Activated B cell treated with CpG ODN at 0.5 μM for 24 hours (primary cell): Measurements from ENCODE around the gene ADM2. TPM values are rescaled to one million over a fixed set of nuclear protein-coding genes. Genes with fewer than 3 reads are reported as not detected.
A peak's percentile ranks its signal among the peaks of the same experiment; 100 is the strongest.

Source experiments
- ATAC-seq: fragments of 200-7000 bp; cut with Tn5 transposase; one replicate; pipeline ENCODE4 v1.10.0; 2021; ENCODE audit warnings: low read depth, mild to moderate bottlenecking, moderate library complexity
- CTCF ChIA-PET: fragments of 350-600 bp; sonication (Branson Sonifier 250); formaldehyde crosslinking; loops from one replicate; lab custom pipeline; 2021; ENCODE audit warnings: antibody characterized with exemption; lab: Charles Lee
- POLR2A ChIA-PET: fragments of 350-600 bp; sonication (Branson Sonifier 250); formaldehyde crosslinking; loops from one replicate; lab custom pipeline; 2021; ENCODE audit warnings: antibody characterized with exemption; lab: Charles Lee
- DNase-seq: peaks from one replicate; pipeline ENCODE4 v3.0.0; 2022
- H3K27ac Mint-ChIP-seq: one replicate; pipeline ENCODE4 v1.8.0; 2020; ENCODE audit warnings: mixed read lengths
- H3K27me3 Mint-ChIP-seq: one replicate; pipeline ENCODE4 v1.8.0; 2021; ENCODE audit warnings: mixed read lengths
- H3K36me3 Mint-ChIP-seq: one replicate; pipeline ENCODE4 v1.8.0; 2021; ENCODE audit warnings: low read depth, mixed read lengths
- H3K4me1 Mint-ChIP-seq: one replicate; pipeline ENCODE4 v1.8.0; 2021; ENCODE audit warnings: mixed read lengths
- H3K4me3 Mint-ChIP-seq: one replicate; pipeline ENCODE4 v1.8.0; 2020; ENCODE audit warnings: mild to moderate bottlenecking, mixed read lengths
- H3K9me3 Mint-ChIP-seq: one replicate; pipeline ENCODE4 v1.8.0; 2020; ENCODE audit warnings: mixed read lengths
- CTCF ChIP-seq: fragments of 200-600 bp; IDR thresholded peaks from one replicate; pipeline ENCODE4 v1.8.0; 2022; ENCODE audit warnings: antibody characterized with exemption, mild to moderate bottlenecking
- intact Hi-C: fragments of 100-400 bp; cut with micrococcal nuclease; formaldehyde crosslinking; loops from one replicate; pipeline ENCODE4 v1.15.1; 2024
- total RNA-seq: library from RNA; stranded (reverse); gene quantifications from 2 replicates; pipeline ENCODE4 v1.2.3, GENCODE V29; 2022

Gene ADM2
- total RNA-seq, 1 donor from 2014 or later = 5.2 TPM

GRCh38 chr22:50476868-50477267 is 4.5 kb upstream of the ADM2 start:
- POLR2A ChIA-PET = no interaction called here
- Mint-ChIP-seq H3K27ac (no peak overlapping the region), H3K4me3 (peak overlapping the region; percentile 52)

GRCh38 chr22:50477923-50478322 is 3.4 kb upstream of the ADM2 start:
- Mint-ChIP-seq H3K4me3 (no peak overlapping the region), H3K27me3 (no peaks in the 10 kb centered on the region), H3K27ac (no peak overlapping the region), H3K36me3 (peaks cover 2% of the 10 kb centered on the region), H3K9me3 (no peaks in the 10 kb centered on the region), H3K4me1 (peaks cover 21% of the 10 kb centered on the region)
- no peak for DNase-seq
- no peak for TF ChIP-seq CTCF
- POLR2A ChIA-PET = no interaction called here
- CTCF ChIA-PET = no interaction called here
- ATAC-seq = no peak
- intact Hi-C loops = loop anchor here (10.0 kb wide), 2 partner anchors 233 to 543 kb away; partner anchors contain the start of gene TUBGCP6

More at GRCh38 chr22:50476868-50477267, 4.5 kb upstream of the ADM2 start:
- Mint-ChIP-seq H3K9me3 (no peaks in the 10 kb centered on the region), H3K27me3 (no peaks in the 10 kb centered on the region), H3K4me1 (peaks cover 32% of the 10 kb centered on the region), H3K36me3 (peaks cover 2% of the 10 kb centered on the region)
- intact Hi-C loops = loop anchor here (10.0 kb wide), 2 partner anchors 232 to 542 kb away; partner anchors contain the start of gene TUBGCP6
- CTCF ChIA-PET = no interaction called here
- no peak for TF ChIP-seq CTCF
- no peak for ATAC-seq
- DNase-seq = no peak

DNA sequence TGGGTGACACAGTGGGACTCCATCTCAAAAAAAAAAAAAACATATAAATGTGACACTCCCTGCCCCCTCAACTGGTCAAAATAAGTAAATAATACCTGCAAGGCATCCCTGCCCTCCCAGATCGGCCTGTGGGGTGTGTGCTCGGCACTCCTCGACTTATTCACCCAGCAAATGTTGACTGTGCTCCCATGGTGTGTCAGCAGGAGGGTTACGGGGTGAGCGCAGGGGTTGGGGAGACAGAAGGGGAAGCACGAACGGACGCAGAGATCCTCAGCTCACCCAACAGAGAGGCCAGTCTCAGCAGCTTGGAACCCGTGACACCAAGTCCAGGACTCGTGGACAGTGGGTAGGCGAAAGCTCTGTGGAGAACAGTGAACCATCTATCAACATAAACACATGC is 1.6 kb upstream of the ADM2 start:
- Mint-ChIP-seq H3K9me3 (no peaks in the 10 kb centered on the region), H3K27ac (no peak overlapping the region), H3K4me1 (peaks cover 15% of the 10 kb centered on the region), H3K27me3 (no peaks in the 10 kb centered on the region), H3K4me3 (peak overlapping the region; percentile 66), H3K36me3 (no peaks in the 10 kb centered on the region)
- DNase-seq (no peak), ATAC-seq (no peak)
- TF ChIP-seq CTCF = no peak
- ChIA-PET CTCF (no interaction called here), POLR2A (interaction anchor here (2.0 to 2.7 kb wide), 2 partner anchors 10 to 28 kb away, joined by 5 to 13 read pairs; partner anchors contain the start of genes LMF2 and NCAPH2)
- intact Hi-C loops = loop anchor here (10.0 kb wide), 2 partner anchors 235 to 545 kb away; partner anchors contain the start of gene TUBGCP6

GRCh38 chr22:50481045-50481439 is 301 bp upstream of the ADM2 start:
- peaks cover 10% of the 10 kb centered on the region for H3K4me1 Mint-ChIP-seq
- no peak overlapping the region for H3K27ac Mint-ChIP-seq
- ATAC-seq (no peak), DNase-seq (no peak)
- TF ChIP-seq CTCF = no peak
- peak overlapping the region; percentile 66 for H3K4me3 Mint-ChIP-seq
- H3K36me3 Mint-ChIP-seq = no peaks in the 10 kb centered on the region
- H3K27me3 Mint-ChIP-seq = no peaks in the 10 kb centered on the region
- ChIA-PET CTCF (no interaction called here), POLR2A (interaction anchor here (0.6 to 2.7 kb wide), 6 partner anchors 9 to 140 kb away, joined by 3 to 13 read pairs (median 4); no protein-coding TSS in a partner anchor)
- intact Hi-C loops = loop anchor here (1.0 kb wide), 1 partner anchor 11 kb away; no protein-coding TSS in a partner anchor
- H3K9me3 Mint-ChIP-seq = no peaks in the 10 kb centered on the region

- DNase-seq (no peak), ATAC-seq (no peak)
- CTCF ChIA-PET = no interaction called here
- no peak overlapping the region for H3K27ac Mint-ChIP-seq
- no peaks in the 10 kb centered on the region for H3K27me3 Mint-ChIP-seq
- peak overlapping the region; percentile 76 for H3K4me3 Mint-ChIP-seq
- no peak for TF ChIP-seq CTCF
- intact Hi-C loops = no loop called here
- no peaks in the 10 kb centered on the region for H3K36me3 Mint-ChIP-seq
- peaks cover 11% of the 10 kb centered on the region for H3K4me1 Mint-ChIP-seq
- no peaks in the 10 kb centered on the region for H3K9me3 Mint-ChIP-seq
- POLR2A ChIA-PET = interaction anchor here (0.9 to 2.7 kb wide), 3 partner anchors 13 to 139 kb away, joined by 3 to 13 read pairs (median 4); no protein-coding TSS in a partner anchor
Observed at GRCh38 chr22:50482107-50483074, 1.0 kb downstream of the ADM2 start.
